Measurements from ENCODE around the gene APOC4.
"Not testable (repeated sequence)": the region's sequence is repeated elsewhere in the genome, so short reads cannot be mapped to it uniquely, and the experiment has no call there.

The APOC4 gene

GRCh38 chr19:44969437-44969836 lies 27.4 kb downstream of the APOC4 start:
- Mint-ChIP-seq H3K9me3 (no peaks in the 10 kb centered on the region), H3K27ac (no peak overlapping the region), H3K27me3 (no peaks in the 10 kb centered on the region), H3K4me1 (no peaks in the 10 kb centered on the region), H3K4me3 (no peak overlapping the region), H3K36me3 (peaks cover 8% of the 10 kb centered on the region)

GRCh38 chr19:44971451-44971850 lies 29.4 kb downstream of the APOC4 start:
- not testable (repeated sequence) for H3K4me1 Mint-ChIP-seq, H3K27me3 Mint-ChIP-seq, H3K27ac Mint-ChIP-seq, H3K36me3 Mint-ChIP-seq, H3K9me3 Mint-ChIP-seq, H3K4me3 Mint-ChIP-seq

GRCh38 chr19:44972802-44973201 lies 30.8 kb downstream of the APOC4 start:
- H3K9me3 Mint-ChIP-seq = no peaks in the 10 kb centered on the region
- no peaks in the 10 kb centered on the region for H3K4me1 Mint-ChIP-seq

GRCh38 chr19:44973982-44974735 lies 32.1 kb downstream of the APOC4 start:
- no peaks in the 10 kb centered on the region for H3K9me3 Mint-ChIP-seq
- no peak overlapping the region for H3K27ac Mint-ChIP-seq
- H3K4me1 Mint-ChIP-seq = no peaks in the 10 kb centered on the region
- no peak overlapping the region for H3K4me3 Mint-ChIP-seq
- H3K36me3 Mint-ChIP-seq = peaks cover 3% of the 10 kb centered on the region
- H3K27me3 Mint-ChIP-seq = no peaks in the 10 kb centered on the region

More at GRCh38 chr19:44972802-44973201, 30.8 kb downstream of the APOC4 start:
- Mint-ChIP-seq H3K27ac (no peak overlapping the region), H3K4me3 (no peak overlapping the region), H3K27me3 (no peaks in the 10 kb centered on the region), H3K36me3 (peaks cover 3% of the 10 kb centered on the region)

- no peaks in the 10 kb centered on the region for H3K9me3 Mint-ChIP-seq
- no peaks in the 10 kb centered on the region for H3K27me3 Mint-ChIP-seq
- no peaks in the 10 kb centered on the region for H3K4me1 Mint-ChIP-seq
- no peak overlapping the region for H3K4me3 Mint-ChIP-seq
- H3K36me3 Mint-ChIP-seq = peaks cover 3% of the 10 kb centered on the region
- H3K27ac Mint-ChIP-seq = no peak overlapping the region
Observed at GRCh38 chr19:44974857-44975256, 32.8 kb downstream of the APOC4 start.

- Mint-ChIP-seq H3K27me3 (no peaks in the 10 kb centered on the region), H3K9me3 (no peaks in the 10 kb centered on the region), H3K27ac (no peak overlapping the region), H3K36me3 (peaks cover 3% of the 10 kb centered on the region), H3K4me1 (no peaks in the 10 kb centered on the region), H3K4me3 (no peak overlapping the region)
Observed at GRCh38 chr19:44975444-44975843, 33.4 kb downstream of the APOC4 start.

- Mint-ChIP-seq H3K4me1 (peaks cover 2% of the 10 kb centered on the region), H3K4me3 (no peak overlapping the region), H3K27me3 (no peaks in the 10 kb centered on the region), H3K9me3 (no peaks in the 10 kb centered on the region), H3K36me3 (peaks cover 1% of the 10 kb centered on the region), H3K27ac (peak overlapping the region; percentile 80)
Observed at GRCh38 chr19:44984005-44984404, 42.0 kb downstream of the APOC4 start.

- Mint-ChIP-seq H3K36me3 (peaks cover 3% of the 10 kb centered on the region), H3K27me3 (no peaks in the 10 kb centered on the region), H3K4me1 (peaks cover 4% of the 10 kb centered on the region), H3K4me3 (no peak overlapping the region), H3K9me3 (no peaks in the 10 kb centered on the region), H3K27ac (no peak overlapping the region)
Observed at GRCh38 chr19:44985445-44985844, 43.4 kb downstream of the APOC4 start.

GRCh38 chr19:44986389-44986788 lies 44.4 kb downstream of the APOC4 start:
- no peak overlapping the region for H3K27ac Mint-ChIP-seq
- no peaks in the 10 kb centered on the region for H3K9me3 Mint-ChIP-seq
- H3K36me3 Mint-ChIP-seq = peaks cover 3% of the 10 kb centered on the region

GRCh38 chr19:44987148-44987675 lies 45.2 kb downstream of the APOC4 start:
- H3K4me3 Mint-ChIP-seq = no peak overlapping the region
- peaks cover 4% of the 10 kb centered on the region for H3K4me1 Mint-ChIP-seq
- no peaks in the 10 kb centered on the region for H3K27me3 Mint-ChIP-seq
- H3K9me3 Mint-ChIP-seq = no peaks in the 10 kb centered on the region
- H3K36me3 Mint-ChIP-seq = peaks cover 3% of the 10 kb centered on the region
- H3K27ac Mint-ChIP-seq = no peak overlapping the region

More at GRCh38 chr19:44986389-44986788, 44.4 kb downstream of the APOC4 start:
- peaks cover 4% of the 10 kb centered on the region for H3K4me1 Mint-ChIP-seq
- H3K4me3 Mint-ChIP-seq = no peak overlapping the region
- H3K27me3 Mint-ChIP-seq = no peaks in the 10 kb centered on the region

GRCh38 chr19:44988273-44988672 lies 46.2 kb downstream of the APOC4 start:
- Mint-ChIP-seq H3K4me1 (peaks cover 4% of the 10 kb centered on the region), H3K27ac (no peak overlapping the region), H3K36me3 (peaks cover 3% of the 10 kb centered on the region), H3K9me3 (no peaks in the 10 kb centered on the region), H3K4me3 (no peak overlapping the region), H3K27me3 (no peaks in the 10 kb centered on the region)

- peaks cover 4% of the 10 kb centered on the region for H3K4me1 Mint-ChIP-seq
- no peaks in the 10 kb centered on the region for H3K9me3 Mint-ChIP-seq
- no peak overlapping the region for H3K4me3 Mint-ChIP-seq
- H3K27ac Mint-ChIP-seq = peak overlapping the region; percentile 47
- no peaks in the 10 kb centered on the region for H3K27me3 Mint-ChIP-seq
- H3K36me3 Mint-ChIP-seq = peaks cover 3% of the 10 kb centered on the region
Observed at GRCh38 chr19:44988896-44989556, 47.0 kb downstream of the APOC4 start.

GRCh38 chr19:44990459-44990858 lies 48.4 kb downstream of the APOC4 start:
- Mint-ChIP-seq H3K4me3 (no peak overlapping the region), H3K27ac (no peak overlapping the region), H3K27me3 (no peaks in the 10 kb centered on the region), H3K9me3 (no peaks in the 10 kb centered on the region), H3K4me1 (peaks cover 4% of the 10 kb centered on the region), H3K36me3 (peaks cover 3% of the 10 kb centered on the region)

GRCh38 chr19:44990966-44991365 lies 48.9 kb downstream of the APOC4 start:
- H3K36me3 Mint-ChIP-seq = peaks cover 3% of the 10 kb centered on the region
- H3K27ac Mint-ChIP-seq = no peak overlapping the region

GRCh38 chr19:44992336-44993163 lies 50.5 kb downstream of the APOC4 start:
- Mint-ChIP-seq H3K9me3 (no peaks in the 10 kb centered on the region), H3K4me3 (no peak overlapping the region), H3K36me3 (peaks cover 3% of the 10 kb centered on the region), H3K27me3 (no peaks in the 10 kb centered on the region), H3K4me1 (peaks cover 4% of the 10 kb centered on the region), H3K27ac (no peak overlapping the region)

More at GRCh38 chr19:44990966-44991365, 48.9 kb downstream of the APOC4 start:
- peaks cover 4% of the 10 kb centered on the region for H3K4me1 Mint-ChIP-seq
- no peaks in the 10 kb centered on the region for H3K27me3 Mint-ChIP-seq
- H3K9me3 Mint-ChIP-seq = no peaks in the 10 kb centered on the region
- no peak overlapping the region for H3K4me3 Mint-ChIP-seq
